Spleen (tissue), 7 donors: ENCODE data around the gene TEKT2.

Source experiments
- CTCF ChIP-seq, 11 experiments: fragments of 200-600 bp in 7 of 11; fragments of 450-650 bp in 4 of 11; sonication (generic) in 4 of 11; IDR thresholded peaks in 8 of 11; conservative IDR thresholded peaks in 3 of 11; 1 replicate in 7 of 11; 2 replicates in 4 of 11; pipeline versions ENCODE4 v1.4.0 to v1.8.0; 2016 to 2021; ENCODE audit warnings: antibody characterized with exemption in 11 of 11, inconsistent platforms in 4 of 11, mild to moderate bottlenecking in 1 of 11
- POLR2A ChIP-seq, 3 donors: fragments of 450-650 bp; IDR thresholded peaks; one replicate each; pipeline ENCODE4 v1.5.1; 2017; ENCODE audit warnings: antibody characterized with exemption in 3 of 3, mild to moderate bottlenecking in 1 of 3
- donor health status: DM: no; HTN: no; CAD: no; lungs with moderate emphysema.
- donor health status: DM: no; HTN: no; CAD: no.
- donor health status: DM: no; HTN: no; CAD: no.

- TF ChIP-seq CTCF (IDR thresholded peaks at IDR 0.05 in 8 of 11, conservative IDR thresholded peaks at IDR 0.05 in 3 of 11) (no peak), POLR2A (IDR thresholded peaks at IDR 0.05) (no peak)
Measured at GRCh38 chr1:36136535-36136934, 52.6 kb downstream of the TEKT2 start.
